GM04504 (cell line): ENCODE measurements around the gene UNC5C.

ENCODE experiments used
- DNase-seq: peaks from one replicate; pipeline ENCODE4 v3.0.0-alpha.2; 2012; ENCODE audit warnings: low read depth

Gene UNC5C

DNA sequence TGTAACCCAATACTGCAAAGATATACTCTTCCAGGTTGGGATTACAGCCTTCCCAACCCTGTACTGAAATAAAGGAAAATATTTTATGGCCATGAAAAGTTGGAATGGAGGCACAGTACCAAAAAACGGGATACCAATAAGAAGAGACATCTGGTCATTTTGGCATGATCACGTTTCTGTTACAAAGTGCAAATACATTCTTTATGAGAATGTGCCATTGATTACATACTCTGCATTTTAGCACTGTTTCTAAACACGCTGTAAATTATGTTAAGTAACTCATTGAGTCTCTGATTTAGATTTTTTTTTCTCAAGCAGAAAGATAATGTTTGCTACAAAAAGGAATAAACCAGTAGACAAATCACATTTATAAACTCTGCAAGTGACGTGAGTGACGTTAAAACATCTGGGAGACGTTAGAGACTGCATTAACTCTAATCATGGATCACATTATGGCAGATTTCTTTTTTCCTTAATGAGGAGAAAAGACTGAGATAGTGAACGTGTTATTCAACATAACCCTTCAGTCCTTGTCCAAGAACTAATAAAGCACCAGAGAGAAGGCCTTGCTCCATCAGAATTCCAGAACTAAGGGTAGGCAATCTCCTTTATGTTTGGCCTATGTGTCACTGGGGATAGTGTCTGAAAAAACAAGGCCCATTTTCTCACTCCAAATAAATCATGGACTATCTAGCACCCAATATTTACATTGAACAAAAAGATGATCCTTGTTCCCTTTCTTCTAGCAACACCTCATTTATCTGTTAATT lies 31.0 kb downstream of the UNC5C start:
- no peak for DNase-seq

DNA sequence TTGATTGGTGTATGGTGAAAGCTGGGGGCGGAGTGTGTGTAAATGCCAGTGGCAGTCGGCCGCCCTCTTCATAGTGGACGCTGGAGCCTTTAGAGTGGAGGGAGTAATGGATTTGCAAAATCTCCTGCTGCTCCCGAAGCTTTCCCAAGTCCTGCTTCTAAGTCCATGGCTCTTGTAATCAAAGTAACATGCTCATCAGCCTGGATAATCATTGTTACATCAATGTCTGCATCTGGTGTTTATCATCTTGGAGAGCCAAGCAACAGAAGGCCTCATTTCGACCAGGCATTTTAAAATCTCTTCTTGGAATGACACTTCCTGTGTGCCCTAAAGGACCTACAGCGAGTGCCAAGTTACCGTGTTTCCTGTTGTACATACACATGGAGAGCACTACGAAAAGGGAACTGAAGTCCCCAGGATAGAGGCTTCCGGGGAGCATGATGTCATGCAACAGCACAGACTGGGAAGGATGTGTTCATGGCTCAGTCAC lies 32.2 kb downstream of the UNC5C start:
- no peak for DNase-seq

DNA sequence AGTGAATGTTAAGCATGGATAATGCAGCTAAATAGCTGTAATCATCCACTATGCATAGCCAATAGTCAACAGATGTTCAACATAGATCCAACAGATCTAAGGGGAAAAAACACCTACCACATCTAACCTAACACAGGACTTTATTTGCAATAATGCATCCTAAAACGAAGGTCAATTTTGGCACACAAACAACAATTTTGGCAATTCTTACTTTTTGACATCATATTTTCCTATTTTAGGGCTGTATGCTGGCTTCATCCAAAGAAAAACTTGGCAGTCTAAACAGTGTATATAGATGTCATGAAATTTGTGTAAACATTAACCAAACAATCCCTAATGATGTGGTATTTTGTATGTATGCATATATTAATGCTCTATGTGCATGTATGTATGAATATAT lies 33.2 kb downstream of the UNC5C start:
- no peak for DNase-seq

DNA sequence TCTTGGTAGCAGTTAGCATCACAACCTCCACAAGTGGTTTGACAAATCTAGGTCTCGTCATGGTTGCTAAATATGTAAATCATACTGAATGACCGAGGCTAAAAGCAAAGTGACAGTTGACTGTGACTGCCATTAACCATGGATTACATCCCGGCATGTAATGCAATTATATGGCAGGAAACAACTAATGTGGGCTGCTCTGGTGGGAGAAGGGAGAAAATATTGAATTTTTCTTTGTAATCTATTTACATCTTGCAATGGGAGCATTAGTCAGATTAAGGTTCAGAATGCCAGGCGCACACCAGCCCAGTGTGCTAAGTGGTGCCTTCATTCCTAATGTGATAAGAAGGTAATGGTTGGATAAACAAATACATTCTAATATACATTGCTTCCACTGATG lies 35.8 kb downstream of the UNC5C start:
- DNase-seq: no peak

DNA sequence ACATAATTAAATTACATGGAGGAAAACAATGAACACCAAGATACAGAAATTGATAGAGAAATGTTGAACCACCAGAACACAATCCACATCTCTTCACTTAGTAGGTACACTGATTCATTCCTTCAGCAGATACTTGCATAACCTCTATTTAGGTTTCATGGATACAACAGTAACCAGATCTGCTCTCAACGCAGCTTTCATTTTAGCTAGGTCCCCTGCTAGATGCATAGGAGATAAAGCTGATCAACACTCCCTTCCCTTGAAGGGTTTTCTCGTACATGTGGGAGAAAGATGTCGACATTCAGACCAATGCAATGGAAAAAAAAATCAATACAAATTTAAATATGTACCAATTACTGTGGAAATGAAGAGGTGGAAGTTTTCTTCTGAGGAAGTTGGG lies 37.3 kb downstream of the UNC5C start:
- no peak for DNase-seq

DNA sequence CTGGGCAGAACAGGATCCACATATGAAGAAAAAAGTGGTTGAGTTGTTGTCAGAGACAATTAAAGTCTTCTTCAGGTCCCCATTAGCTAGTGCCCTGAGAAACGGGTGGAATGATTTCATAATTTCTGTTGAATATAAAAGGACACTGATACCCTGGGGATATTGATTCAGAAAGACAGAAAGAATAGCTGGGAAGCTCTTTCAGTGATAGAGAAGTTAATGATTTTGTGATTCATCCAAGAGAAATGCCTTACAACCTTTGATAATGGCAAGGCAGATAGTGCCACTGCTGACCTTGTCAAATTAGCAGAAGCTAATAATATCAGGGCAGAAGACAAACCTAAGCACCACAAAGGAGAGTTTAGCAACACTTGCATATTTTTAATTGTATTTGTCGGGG lies 37.9 kb downstream of the UNC5C start:
- DNase-seq: no peak

DNA sequence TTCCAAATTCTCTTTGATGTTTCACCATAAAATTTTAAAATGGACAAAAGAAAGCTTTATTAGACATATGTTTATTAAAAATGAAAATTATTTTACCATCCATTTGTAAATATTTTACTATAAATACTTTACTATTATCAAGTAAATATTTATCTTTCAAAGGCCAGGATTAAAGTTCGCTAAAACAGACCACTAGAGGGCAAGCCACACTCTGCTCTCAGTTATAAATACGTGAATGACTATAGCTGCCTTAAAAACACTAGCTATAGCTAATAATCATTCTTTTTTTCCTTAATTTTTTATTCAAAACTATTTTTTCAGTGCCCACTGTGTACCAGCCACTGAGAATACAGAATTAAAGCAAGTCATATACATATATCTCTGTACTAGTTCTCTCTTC lies 38.6 kb downstream of the UNC5C start:
- no peak for DNase-seq

DNA sequence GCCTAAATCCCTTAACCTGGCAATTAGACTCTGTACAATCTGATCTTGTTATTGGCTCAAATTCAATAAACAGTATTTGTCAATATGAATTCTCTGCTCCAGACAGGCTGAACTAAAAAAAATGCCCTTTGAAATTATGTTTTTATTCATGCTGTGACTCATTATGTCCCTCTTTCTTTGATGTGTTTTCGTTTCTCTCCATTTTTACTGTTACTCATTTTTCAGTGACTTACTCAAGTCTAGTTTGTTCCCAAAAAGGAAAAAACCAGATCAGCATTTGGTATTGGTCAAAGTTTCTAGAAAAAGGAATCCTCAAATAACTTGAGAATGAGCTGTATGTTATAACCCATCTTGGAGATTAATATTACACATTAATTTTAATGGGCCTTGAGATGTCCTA lies 40.4 kb downstream of the UNC5C start:
- no peak for DNase-seq

DNA sequence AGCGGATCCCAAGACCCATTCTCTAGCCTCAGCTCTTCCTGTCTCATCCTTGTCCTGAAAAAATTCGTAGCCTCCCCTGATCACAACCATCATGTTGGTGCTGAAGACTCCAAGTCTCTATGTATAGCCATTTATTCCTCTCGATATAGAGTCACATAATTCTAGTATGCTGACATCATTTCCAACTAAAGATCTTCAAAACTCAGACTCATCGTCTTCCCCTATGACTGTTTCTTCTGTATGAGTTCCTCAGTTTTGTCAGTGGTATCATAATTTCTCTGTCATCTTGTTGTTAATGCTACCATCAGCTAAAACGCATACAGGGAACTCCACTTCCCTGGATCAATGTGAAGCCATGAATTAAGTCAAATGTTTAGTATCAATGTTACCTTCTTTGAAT lies 41.2 kb downstream of the UNC5C start:
- no peak for DNase-seq

DNA sequence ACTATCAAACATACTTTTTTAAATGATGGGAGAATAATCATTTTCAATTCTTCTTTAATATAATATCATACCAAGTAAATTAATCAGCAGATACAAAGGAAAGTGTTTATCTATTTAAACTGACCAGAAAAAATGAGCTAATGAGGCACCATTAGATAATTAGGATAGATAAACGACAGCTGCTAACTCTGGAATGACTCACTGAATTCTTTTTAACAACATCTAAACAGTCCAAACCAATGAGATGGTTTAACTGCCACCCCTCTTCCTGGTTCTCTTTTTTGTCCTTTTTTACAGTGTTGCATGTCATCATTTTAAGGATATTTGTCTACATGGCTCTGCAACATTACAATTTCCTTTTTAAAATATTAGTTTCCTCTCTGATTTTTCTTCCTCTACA lies 41.6 kb downstream of the UNC5C start:
- DNase-seq: no peak

DNA sequence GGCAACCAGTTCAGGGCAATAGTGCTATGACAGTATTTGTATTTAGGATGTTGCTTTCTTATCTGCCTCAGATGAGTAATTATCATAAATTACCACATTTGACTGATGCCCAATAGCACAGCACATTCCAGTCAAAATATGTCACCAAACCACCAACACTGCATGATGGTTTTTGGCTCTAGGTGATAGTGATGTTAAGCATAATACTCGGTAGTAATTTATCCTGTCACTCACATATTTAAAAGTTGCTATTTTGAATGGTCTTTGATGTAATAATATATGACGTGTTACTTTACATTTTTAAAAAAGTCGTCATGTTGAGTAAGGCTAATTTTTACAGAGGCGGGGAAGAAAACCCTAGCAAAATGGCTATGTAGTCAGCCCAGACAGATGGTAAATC lies 42.5 kb downstream of the UNC5C start:
- DNase-seq: no peak

DNA sequence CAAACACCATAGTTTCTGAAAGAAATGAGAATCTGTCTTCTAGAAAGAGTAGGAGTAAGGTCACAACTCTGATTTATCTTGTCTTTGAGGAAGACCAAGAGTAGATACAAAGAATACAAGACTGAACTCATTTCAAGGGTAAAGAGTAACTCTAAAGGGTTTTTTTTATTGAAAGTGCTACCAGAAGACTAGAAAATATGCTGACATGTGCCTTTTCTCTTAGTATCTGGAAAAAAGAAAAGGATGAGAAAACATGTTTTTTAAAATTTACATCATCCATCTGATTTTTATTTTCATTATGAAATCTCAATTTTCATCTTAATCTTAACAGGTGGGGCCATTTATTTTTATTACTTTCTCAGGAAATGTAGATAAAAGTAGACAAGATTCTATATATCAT lies 43.0 kb downstream of the UNC5C start:
- DNase-seq: no peak

DNA sequence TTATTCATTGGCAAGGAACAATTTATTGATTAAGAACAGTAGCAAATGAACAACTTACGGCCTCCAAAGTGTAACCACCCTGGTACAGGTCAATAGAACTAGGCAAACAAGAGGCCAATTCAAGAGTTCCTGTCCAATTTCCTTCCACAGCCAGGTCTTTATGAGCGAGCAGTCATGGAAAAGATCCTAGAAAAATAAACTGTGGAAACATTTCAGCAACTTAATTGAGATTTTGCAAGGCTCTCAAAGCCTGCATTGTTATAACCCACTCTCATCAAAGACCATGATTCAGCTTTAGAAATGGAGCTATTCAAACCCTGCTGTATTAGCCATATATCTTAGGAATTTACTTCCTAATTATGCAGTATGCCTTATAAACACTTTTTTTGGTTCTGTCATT lies 43.6 kb downstream of the UNC5C start:
- no peak for DNase-seq

DNA sequence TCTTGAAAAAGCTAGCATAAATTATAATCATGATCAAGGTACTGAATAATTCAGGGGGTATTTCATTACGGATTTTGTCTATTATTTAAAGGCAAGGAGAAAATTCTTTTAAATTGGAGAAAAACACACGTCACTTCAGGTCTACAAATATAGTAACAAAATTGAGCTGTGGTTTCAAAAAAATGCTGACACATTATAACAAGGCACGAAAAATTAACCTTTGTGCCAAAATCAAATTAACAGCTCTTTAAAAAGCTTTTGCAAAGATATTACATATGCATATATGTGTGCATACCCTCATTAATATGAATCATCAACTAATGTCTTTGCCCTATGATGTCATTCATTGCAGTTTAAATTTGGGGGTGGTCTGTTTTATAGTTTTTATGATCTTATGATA lies 44.3 kb downstream of the UNC5C start:
- DNase-seq: no peak

DNA sequence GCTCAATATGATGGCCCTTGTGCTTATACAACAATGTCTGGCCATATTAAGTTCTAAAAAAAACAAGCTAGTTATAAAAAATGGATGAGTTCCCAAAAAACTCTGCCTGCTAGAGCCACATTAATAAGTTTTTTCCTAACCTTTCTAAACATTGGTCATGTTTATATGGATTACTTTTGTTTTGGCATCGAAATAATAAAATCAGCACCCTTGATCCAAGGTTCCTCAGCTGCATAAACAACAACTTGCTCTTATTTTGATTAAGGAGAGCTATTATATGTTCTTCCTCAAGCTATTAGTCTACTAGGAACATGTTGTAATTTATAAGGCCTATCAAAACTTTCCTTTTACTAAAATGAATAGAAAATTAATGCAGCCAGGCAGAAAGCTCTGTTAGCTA lies 48.4 kb downstream of the UNC5C start:
- no peak for DNase-seq

DNA sequence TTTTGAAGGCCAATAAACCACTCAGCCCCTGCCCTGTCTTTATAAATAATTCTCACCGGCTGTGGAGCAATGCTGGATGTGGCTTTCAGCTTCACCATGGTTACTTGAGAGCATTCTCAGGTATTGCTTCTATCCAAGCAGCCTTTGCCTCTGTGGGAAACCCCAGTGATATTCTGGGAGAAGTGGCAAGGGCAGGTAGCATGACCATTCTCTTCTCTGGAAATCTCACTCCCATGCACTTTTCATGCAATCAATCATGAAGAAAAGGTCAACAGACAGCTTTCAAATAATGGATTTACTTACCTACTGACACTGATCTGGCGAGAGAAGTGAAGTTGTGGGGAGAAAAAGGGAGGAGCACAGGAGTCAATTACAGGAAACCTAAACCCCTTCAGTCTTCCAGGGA lies 49.5 kb downstream of the UNC5C start:
- no peak for DNase-seq

DNA sequence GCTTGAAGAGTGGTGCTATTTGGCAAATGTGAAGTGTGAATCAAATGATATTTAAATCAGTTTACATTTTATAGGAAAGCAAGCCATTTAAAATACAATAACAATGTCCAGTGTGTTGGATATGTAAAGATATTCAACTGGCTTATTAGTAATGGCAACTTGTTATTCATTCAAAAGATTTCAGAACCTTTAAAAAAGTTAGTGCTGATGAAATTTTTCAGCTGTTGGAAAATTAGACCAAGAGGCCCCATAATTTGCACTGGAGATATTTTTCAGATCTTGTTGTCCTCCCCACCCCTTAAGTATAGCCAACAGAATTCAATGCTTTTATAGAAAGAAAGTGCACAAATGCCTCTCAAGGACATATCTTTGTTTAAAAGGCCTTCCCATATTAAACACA lies 54.6 kb downstream of the UNC5C start:
- no peak for DNase-seq

DNA sequence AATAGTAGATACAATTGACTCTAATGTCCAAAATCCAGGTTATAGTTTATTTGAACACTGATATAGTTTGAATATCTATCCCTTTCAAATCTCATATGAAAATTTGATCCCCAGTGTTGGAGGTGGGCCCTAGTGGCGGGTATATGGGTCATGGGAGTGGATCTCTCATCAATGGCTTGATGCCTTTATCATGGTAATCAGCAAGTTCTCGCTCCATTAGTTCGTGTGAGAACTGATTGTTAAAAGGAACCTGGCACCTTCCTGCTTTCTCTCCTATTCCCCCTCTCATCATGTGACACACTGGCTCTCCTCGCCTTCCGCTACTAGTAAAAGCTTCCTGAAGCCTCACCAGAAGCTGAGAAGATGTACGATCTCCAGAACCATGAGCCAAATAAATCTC lies 70.1 kb downstream of the UNC5C start:
- DNase-seq: no peak

DNA sequence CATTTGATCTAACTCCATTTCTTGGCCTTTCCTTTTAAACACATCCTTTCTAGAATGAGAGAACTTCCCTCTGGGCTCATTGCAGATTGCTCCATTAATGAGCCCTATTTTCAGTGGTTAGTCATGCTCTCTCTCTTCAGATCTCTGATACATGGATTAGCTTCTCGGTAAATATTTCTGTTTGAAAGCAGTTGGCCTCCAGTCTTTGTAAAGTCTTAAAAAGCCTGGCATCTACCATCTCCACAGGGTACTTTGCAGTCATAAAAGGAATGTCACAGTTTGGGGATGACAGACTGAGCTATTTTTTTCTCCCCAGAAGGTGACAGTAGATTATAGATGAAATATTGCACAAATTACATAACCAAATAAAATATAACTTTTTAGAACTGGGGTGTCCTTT lies 72.7 kb downstream of the UNC5C start:
- DNase-seq: no peak

DNA sequence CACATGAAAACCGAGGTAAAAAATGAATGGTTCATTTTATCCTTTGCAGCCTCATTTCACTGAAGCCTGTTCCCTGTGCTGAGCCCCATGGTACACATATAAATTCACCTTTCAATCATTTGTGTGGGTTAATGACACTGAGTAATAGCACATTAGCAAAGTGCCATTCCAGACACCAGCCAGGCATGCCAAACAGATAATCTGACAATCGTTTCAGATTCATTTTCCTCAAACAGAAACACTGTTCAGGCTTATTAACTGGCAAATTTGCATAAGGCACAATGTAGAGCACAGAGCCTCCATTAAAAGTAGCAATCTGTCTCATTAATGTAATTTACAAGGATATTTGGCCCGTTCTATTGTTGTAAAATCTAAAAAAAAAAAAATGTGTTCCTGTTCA lies 76.2 kb downstream of the UNC5C start:
- DNase-seq: no peak

DNA sequence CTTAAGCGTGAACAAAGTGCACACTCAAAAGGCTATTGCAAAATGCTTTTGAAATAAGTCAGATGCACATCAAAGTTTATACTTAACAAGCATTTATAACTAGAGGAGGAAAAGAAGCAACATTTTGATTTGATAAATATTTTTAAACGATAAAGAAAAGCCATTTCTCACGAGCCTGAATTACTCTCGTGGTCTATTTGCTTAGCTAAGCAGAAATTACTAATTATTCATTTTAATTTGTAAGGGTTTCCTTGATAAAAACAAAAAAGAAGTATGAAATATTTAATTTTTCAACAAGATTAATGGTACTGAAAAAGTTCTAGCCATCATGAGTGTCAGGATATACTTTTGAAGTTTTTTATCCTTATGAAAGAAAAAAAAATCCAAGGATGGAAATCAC lies 78.2 kb downstream of the UNC5C start:
- no peak for DNase-seq

DNA sequence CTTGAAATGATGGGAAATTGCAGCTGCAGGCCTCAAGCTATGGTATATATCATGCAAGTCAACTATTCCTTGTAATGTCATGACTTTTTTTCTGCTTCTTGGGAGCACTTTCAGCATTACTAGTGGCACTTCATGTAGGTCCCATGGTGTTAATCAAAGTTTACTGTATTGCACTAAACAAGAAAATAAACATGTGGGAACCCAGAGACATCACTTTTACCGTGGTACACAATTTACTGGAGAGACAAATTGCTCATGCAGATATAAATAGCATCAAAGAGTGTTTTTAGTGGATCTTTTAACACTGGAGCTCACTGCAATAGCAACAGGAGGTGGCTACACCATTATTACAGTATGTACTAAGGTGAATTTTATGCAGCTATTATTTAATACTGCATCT lies 79.2 kb downstream of the UNC5C start:
- DNase-seq: no peak

DNA sequence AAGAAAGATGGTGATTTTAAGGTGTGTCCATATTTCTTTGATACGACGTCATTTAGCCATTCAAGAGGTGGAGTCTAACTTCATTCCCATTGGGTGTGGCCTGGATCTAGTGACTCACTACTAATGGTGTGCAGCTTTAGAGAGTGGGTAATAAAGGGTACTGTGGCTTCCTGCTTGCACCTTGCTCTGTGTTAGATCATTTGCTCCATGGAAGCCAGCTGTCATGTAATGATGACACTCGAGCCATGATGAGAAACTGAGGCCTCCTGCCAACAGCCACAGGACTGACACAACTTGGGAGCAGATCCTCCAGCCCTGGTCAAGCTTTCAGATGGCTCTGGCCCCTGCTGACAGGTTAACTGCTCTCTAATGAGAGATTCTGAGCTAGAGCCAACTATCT lies 82.0 kb downstream of the UNC5C start:
- no peak for DNase-seq

DNA sequence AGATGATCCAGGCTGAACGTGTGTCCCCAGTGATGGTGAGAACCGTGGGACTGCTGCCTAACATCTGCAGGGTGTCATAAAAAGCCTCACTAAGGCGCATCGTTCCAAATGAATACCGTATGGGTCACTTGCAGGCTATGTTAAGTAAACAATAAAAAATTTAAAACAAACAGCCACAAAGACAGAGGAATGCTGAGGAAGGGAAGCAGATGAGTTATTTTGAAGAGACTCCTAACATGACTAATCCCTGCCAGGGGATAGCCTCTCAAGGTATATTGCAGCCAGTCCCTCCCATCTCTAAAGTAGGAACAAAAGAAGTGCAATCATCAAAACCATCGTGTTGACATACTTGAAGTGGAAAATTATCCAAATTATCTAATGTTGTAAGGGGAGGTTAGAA lies 83.8 kb downstream of the UNC5C start:
- no peak for DNase-seq

DNA sequence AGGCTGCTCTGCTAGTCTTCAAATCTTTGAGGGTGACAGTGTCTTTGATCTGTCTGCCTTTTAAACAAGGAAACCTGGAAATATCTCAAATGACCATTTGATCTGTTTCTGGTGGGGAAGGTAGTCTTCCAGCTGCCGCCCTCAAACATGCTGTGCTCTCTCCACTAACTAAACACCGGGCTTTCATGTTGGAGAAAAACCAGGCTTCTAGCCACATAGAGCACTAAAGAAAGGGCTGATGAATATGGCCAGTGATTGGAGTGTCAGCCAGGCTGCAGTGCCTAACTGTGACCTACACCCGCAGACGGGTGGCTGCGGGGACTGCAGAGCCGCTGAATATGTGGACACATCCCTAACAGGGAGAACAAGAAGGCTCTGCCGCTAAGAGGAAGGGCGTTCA lies 85.9 kb downstream of the UNC5C start:
- DNase-seq: no peak
